SKM-1 treated with dmso at 0.1 percent for 144 hours (cell line): ENCODE measurements around the gene XBP1.
"Not testable (repeated sequence)": the region's sequence is repeated elsewhere in the genome, so short reads cannot be mapped to it uniquely, and the experiment has no call there.

ENCODE experiments used
- DNase-seq: peaks from one replicate; lab custom pipeline; 2025; ENCODE audit not compliant: unreplicated experiment; lab: John Stamatoyannopoulos, UW

XBP1 gene

GRCh38 chr22:28793976-28794584, 6.3 kb downstream of the XBP1 start:
- DNase-seq = no peak

DNA sequence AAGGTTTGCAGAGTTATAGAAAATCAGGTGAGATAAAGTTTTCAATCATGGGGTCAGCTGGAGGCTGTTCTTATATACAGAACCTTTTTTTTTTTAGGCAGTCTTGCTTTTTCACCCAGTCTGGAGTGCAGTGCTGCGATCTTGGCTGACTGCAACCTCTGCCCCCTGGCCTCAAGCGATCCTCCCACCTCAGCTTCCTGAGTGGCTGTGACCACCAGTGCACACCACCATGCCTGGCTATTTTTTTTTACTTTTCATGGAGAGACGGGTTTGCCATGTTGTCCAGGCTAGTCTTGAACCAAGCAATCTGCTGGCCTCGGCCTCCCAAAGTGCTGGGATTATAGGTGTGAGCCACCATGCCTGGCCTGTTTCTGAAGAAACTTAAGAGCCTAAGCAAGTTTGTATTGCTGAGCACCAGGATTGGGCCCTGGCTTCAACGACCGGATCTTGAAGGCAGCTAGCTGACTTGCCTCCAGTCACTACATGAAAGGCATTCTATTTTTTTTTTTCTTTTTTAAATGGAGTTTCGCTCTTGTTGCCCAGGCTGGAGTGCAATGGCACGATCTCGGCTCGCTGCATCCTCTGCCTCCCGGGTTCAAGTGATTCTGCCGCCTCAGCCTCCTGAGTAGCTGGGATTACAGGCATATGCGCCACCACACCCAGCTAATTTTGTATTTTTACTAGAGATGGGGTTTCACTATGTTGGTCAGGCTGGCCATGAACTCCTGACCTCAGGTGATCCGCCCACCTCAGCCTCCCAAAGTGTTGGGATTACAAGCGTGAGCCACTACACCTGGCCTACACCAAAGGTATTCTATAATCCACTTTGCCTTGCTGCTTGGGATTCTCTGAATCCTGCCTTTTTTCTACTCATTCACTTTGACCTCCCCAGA, 7.6 kb downstream of the XBP1 start:
- DNase-seq = no peak

- no peak for DNase-seq
Measured at GRCh38 chr22:28791841-28792490, 8.4 kb downstream of the XBP1 start.

DNA sequence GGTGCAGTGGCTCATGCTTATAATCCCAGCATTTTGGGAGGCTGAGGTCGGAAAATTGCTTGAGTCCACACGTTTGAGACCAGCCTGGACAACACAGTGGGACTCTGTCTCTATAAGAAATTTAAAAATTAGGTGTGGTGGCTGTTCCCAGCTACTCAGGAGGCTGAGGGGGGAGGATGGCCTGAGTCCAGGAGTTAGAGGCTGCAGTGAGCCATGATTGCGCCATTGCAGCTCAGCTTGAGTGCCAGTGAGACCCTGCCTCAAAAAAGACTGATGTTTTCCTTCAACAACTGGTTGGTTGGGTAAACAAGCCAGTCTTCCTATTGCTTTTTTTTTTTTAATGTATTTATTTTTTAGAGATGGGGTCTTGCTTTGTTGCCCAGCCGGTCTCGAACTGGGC, 9.2 kb downstream of the XBP1 start:
- no peak for DNase-seq

GRCh38 chr22:28788601-28789000, 11.8 kb downstream of the XBP1 start:
- no peak for DNase-seq

- no peak for DNase-seq
Measured at GRCh38 chr22:28783786-28784671, 16.3 kb downstream of the XBP1 start.

- no peak for DNase-seq
Measured at GRCh38 chr22:28780296-28780695, 20.1 kb downstream of the XBP1 start.

DNA sequence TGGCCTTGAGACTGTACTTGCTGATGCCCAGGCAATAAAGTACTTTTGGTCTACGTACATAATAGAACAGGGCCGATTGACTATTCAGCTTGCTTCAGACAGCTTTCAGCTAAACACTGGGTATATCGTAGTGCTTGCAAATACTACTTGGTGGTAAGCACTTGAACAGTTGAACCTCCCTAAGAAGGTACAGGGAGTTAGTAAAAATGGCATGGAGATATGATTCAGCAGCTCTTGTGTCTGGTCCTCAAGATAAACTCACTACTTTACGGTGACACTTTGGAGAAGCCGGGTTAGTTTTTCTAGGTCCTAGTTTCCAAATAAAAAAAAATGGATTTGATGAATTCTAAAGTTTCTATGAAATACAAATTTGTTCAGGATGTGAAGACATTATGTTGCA, 20.5 kb downstream of the XBP1 start:
- DNase-seq = no peak

DNA sequence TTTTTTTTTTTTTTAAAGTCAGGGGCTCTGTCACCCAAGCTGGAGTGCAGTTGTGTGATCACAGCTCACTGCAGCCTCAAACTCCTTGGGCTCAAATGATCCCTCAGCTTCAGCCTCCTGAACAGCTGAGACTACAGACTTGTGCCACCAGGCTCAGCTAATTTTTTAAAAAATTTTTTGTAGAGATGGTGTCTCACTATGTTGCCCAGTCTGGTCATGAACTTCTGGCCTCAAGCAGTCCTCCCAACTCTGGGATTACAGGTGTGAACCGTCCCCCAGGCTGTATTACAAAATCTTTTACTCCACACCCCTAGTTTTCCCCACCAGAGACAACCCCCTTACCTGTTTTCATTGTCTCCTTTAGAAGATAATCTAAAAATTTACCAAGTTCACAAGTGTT, 26.0 kb downstream of the XBP1 start:
- no peak for DNase-seq

GRCh38 chr22:28773461-28773867, 26.9 kb downstream of the XBP1 start:
- DNase-seq = no peak

- peak; percentile 95 for DNase-seq
Measured at GRCh38 chr22:28772633-28773460, 27.5 kb downstream of the XBP1 start, which contains the start of gene CCDC117. CCDC117 (plus strand) TSS chr22:28772695; CDS start chr22:28772850, 155 bp downstream.

GRCh38 chr22:28771195-28771791, 29.1 kb downstream of the XBP1 start:
- no peak for DNase-seq

DNA sequence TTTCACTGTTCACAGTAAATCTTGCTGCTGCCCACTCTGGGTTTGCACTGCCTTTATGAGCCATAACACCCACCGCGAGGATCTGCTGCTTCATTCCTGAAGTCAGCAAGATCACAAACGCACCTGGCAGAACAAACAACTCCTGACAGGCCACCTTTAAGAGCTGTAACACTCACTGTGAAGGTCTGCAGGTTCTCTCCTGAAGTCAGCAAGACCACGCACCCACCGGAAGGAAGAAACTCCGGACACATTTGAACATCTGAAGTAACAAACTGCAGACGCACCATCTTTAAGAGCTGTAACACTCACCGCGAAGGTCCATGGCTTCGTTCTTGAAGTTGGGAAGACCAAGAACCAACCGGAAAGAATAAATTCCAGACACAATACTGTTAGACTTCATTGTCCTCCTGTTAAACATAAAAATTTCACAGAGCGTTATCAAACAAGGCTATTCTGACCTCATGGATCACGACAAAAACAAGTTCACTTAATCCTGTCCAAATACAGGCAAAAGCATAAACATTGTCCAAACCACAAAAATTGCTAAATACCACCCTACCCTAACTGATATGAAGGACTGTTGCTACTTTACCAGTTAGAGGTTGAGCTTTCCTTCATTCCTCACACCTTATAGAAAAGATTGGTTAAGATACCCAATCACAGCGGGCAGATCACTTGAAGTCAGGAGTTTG, 30.8 kb downstream of the XBP1 start:
- DNase-seq = no peak

- DNase-seq = no peak
Measured at GRCh38 chr22:28768701-28769393, 31.5 kb downstream of the XBP1 start.

DNA sequence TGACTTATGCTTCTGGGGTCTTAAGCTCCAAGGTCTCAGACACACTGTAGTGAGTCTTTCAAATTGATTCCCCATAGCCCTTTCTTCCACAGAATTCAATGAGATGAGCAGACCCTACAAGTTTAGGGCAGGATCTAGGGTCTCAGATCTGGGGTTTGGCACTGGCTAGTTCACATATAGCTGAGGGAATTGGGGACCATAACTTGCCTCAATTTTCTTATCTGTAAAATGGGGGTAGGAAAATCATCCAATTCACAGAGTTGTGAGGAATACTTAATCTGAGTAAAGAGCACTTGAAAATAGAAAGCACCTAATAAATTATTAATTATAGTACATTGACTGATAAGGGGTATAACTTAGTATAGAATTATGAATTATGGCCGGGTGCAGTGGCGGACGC, 33.7 kb downstream of the XBP1 start:
- DNase-seq = no peak

DNA sequence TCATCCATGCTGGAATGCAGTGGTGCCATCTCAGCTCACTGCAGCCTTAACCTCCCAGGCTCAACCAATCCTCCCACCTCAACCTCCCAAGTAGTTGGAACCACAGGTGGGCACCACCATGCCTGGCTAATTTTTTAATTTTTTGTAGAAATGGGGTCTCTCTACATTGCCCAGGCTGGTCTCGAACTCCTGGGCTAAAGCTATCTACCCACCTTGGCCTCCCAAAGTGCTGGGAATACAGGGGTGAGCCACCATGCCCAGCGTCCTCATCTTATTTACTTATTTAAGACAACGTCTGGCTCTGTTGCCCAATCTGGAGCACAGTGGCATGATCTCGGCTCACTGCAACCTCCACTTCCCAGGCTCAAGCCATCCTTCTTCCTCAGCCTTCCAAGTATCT, 38.4 kb downstream of the XBP1 start:
- DNase-seq = not testable (repeated sequence)

DNA sequence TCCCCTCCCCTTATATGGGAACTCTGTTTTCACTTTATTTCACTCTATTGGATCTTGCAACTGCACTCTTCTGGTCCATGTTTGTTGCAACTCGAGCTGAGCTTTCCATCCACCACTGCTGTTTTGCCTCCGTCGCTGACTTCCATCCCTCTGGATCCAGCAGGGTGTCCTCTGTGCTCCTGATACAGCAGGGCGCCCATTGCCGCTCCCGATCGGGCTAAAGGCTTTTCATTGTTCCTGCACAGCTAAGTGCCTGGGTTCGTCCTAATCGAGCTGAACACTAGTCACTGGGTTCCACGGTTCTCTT, 39.0 kb downstream of the XBP1 start:
- no peak for DNase-seq

DNA sequence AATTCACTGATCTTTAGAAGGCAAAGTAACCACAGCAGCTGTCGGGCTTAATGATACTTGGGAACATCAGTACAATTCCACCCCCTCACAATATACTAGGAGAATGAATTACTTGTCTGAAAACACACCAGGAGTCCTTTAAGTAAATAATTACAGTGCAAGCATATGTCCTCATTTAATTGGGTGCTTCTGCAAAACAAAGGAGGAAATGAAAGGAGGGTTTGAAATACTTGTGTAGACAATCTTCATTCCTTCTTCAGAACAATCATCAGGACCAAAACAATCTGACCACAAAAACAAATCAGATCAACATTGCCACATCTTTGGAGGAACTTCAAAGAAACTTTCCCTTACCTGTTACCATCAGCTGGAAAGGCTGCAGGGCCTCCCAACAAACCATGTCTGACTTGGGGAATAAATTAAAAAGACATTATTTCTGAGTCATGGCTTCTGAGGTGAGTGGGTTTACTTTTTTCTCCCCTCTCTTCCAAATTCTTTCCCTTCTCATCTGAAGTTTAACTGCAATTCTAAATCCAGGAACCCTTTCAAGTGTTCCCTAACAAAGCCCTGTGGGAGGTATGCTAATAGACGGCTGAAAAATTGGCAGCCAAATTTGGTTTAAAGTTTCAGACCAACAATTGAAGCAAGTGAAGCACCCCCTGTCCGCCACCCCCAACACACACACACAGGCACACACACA, 40.4 kb downstream of the XBP1 start:
- no peak for DNase-seq
